Measurements from ENCODE around the gene NCS1. TPM values are rescaled to one million over a fixed set of nuclear protein-coding genes. Genes with fewer than 3 reads are reported as not detected.

Gene NCS1
- total and polyA plus RNA-seq, 2 of the 8 experiments (the other 6 are each of a cell fraction or from before 2014, with no cell fraction given) = 34.7 to 47.6 TPM

DNA sequence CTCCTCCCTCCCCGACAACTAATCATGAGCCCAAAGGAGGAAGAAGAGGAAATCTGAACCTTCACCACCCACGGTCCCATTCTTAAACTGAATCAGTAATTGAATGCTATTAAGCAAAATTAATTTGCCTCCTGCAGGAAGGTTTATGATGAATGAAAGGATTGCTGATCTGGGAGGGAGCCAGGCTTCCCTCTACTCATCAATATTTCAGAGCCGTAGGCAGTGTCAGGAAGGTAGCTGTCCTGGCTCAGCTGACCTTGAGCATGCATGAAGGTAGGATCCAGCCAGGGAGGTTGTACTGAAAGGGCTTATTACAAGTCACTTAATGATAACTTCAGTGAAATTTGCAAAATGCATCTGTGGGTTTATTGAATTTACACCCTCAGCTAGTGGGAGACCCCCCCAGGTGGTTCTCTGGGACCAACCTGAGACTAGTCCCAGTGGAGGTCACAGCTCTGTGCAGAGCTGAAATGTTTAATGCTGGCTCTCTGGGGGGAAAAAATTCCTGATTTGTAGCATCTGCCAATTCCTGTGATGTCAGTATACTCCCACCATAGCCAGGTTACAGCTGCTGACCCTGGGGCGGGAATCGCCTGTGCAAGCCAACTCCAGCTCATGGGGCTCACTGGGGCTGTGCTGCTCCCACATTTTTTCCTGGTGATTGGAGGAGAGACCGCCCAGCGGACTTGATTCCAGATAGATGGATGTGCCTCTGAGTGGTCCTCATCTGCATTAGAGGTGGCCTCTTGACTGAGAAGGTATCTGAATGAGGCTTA lies 47.9 kb upstream of the NCS1 start:
- peaks cover 0 to 1% of the 10 kb centered on the region in 2 experiments for H4K20me1 ChIP-seq (replicated peaks in 1 of 2; ENCODE audit: control insufficient read depth in 1 of 2, insufficient read depth in 2 of 2, low read length in 2 of 2)
- H3K27ac ChIP-seq (ENCODE audit: low read depth, low read length) = no peak overlapping the region
- no peaks in the 10 kb centered on the region for H3K9me3 ChIP-seq (ENCODE audit: insufficient read depth in 2 of 2, low read depth in 1 of 2, low read length in 1 of 2)
- no peak overlapping the region for H2BK20ac ChIP-seq (ENCODE audit: low read length)
- no peak overlapping the region for H3K4ac ChIP-seq (replicated peaks; ENCODE audit: insufficient read length, low read depth, low read length)
- no peak overlapping the region for H4K5ac ChIP-seq (ENCODE audit: insufficient read length, low read depth, low read length)
- ChIA-PET CTCF (ENCODE audit: partially characterized antibody) (interaction anchor here (0.7 to 2.5 kb wide), 10 partner anchors 10 to 232 kb away, joined by 3 to 15 read pairs (median 4); no protein-coding TSS in a partner anchor), POLR2A (ENCODE audit: partially characterized antibody) (no interaction called here)
- H3K23me2 ChIP-seq (ENCODE audit: low read depth, low read length) = no peaks in the 10 kb centered on the region
- H2BK5ac ChIP-seq (ENCODE audit: low read depth, low read length) = no peak overlapping the region
- H3K9ac ChIP-seq (replicated peaks in 1 of 4; ENCODE audit: extremely low read depth in 1 of 4, low read depth in 3 of 4, low read length in 3 of 4) = no peak overlapping the region
- no peak overlapping the region for H2AK5ac ChIP-seq (ENCODE audit: low read depth, low read length)
- FAIRE-seq = no peak
- H3K14ac ChIP-seq (ENCODE audit: insufficient read length) = no peak overlapping the region
- TF ChIP-seq TBP (IDR thresholded peaks at IDR 0.05; ENCODE audit: low read depth, low read length) (no peak), CBX8 (IDR thresholded peaks at IDR 0.05; ENCODE audit: borderline replicate concordance, low read depth, low read length) (no peak), CEBPB (IDR thresholded peaks at IDR 0.05; ENCODE audit: low read depth, low read length) (no peak), RFX5 (IDR thresholded peaks at IDR 0.05; ENCODE audit: borderline replicate concordance, low read depth, low read length) (no peak), SRF (IDR thresholded peaks at IDR 0.05; ENCODE audit: low read depth, low read length) (no peak), JUN (IDR thresholded peaks at IDR 0.05; ENCODE audit: low read depth, low read length) (no peak), MAFK (IDR thresholded peaks at IDR 0.05; ENCODE audit: low read depth, low read length) (no peak), ASH2L (IDR thresholded peaks at IDR 0.05; ENCODE audit: low read length) (no peak), SP2 (IDR thresholded peaks at IDR 0.05; ENCODE audit: low read length) (no peak), POLR2AphosphoS5 (IDR thresholded peaks at IDR 0.05; ENCODE audit: low read depth, low read length) (no peak), SUZ12 (IDR thresholded peaks at IDR 0.05; ENCODE audit: low read length) (no peak)
- no peaks in the 10 kb centered on the region for H3K79me1 ChIP-seq (ENCODE audit: low read depth, low read length)
- no peak overlapping the region for H2BK12ac ChIP-seq (ENCODE audit: low read depth, low read length)
- peaks cover 0 to 12% (median 5%) of the 10 kb centered on the region in 4 experiments; a peak in 4 of 8 replicates for H3K36me3 ChIP-seq (ENCODE audit: control insufficient read depth in 2 of 4, insufficient read depth in 4 of 4, low read length in 3 of 4)
- H3K18ac ChIP-seq (ENCODE audit: extremely low read depth, low read length) = no peak overlapping the region
- no peaks in the 10 kb centered on the region for H3K79me2 ChIP-seq (ENCODE audit: control insufficient read depth in 1 of 2, insufficient read depth in 2 of 2, low read length in 2 of 2)
- 89% methylated on average over 7 of the region's 7 CpGs; no CpG with 5 or more reads in 1 of the 2 experiments for WGBS, 2 experiments (ENCODE audit: extremely low coverage in 1 of 2, insufficient coverage in 1 of 2, insufficient read length in 1 of 2, insufficient replicate concordance in 2 of 2, low coverage in 1 of 2, low lambda C conversion rate in 2 of 2, missing lambda C conversion rate in 1 of 2)
- H3K56ac ChIP-seq (replicated peaks; ENCODE audit: insufficient read length, low read depth, low read length) = no peak overlapping the region
- H4K91ac ChIP-seq (replicated peaks; ENCODE audit: insufficient read length, low read length) = no peak overlapping the region
- H2BK15ac ChIP-seq (ENCODE audit: low read length) = no peak overlapping the region
- H3K4me2 ChIP-seq (ENCODE audit: insufficient read depth in 1 of 2, low read depth in 2 of 2, low read length in 2 of 2) = no peak overlapping the region
- no peak overlapping the region for H2AFZ ChIP-seq (ENCODE audit: low read length)
- no peak for DNase-seq (ENCODE audit: low read depth in 1 of 2, low spot score in 2 of 2)
- H2BK120ac ChIP-seq (replicated peaks; ENCODE audit: low read depth, low read length) = no peak overlapping the region
- H3K23ac ChIP-seq (ENCODE audit: insufficient read length) = no peak overlapping the region
- H3K27me3 ChIP-seq (replicated peaks in 1 of 4; ENCODE audit: control insufficient read depth in 3 of 4, extremely low read depth in 1 of 4, insufficient read depth in 3 of 4, low read length in 3 of 4) = peaks cover 0 to 1% (median 0%) of the 10 kb centered on the region in 4 experiments; a peak in 1 of 7 replicates
- no peak overlapping the region for H3K4me3 ChIP-seq (ENCODE audit: extremely low read depth in 1 of 4, insufficient read depth in 2 of 4, low read depth in 3 of 4, low read length in 4 of 4)
- peaks cover 0 to 3% (median 0%) of the 10 kb centered on the region in 4 experiments; a peak in 1 of 7 replicates for H3K4me1 ChIP-seq (replicated peaks in 1 of 4; ENCODE audit: control insufficient read depth in 3 of 4, insufficient read depth in 4 of 4, low read length in 3 of 4)
- H4K8ac ChIP-seq (ENCODE audit: extremely low read depth, insufficient read depth, low read length) = no peak overlapping the region

Data from H1 (cell line).